Thyroid gland (tissue), 4 donors: ENCODE measurements around the gene POC1B. TPM values are rescaled to one million over a fixed set of nuclear protein-coding genes. Genes with fewer than 3 reads are reported as not detected.

Experiments
- DNase-seq, 2 donors: peaks; one replicate each; pipeline ENCODE4 v3.0.0-alpha.2; 2019
- H3K27ac ChIP-seq, 3 donors: fragments of 200-600 bp; sonication (generic); 1 replicate in 2 of 3; 2 replicates in 1 of 3; pipeline ENCODE4 v1.5.1; 2016 to 2019; ENCODE audit warnings: mild to moderate bottlenecking in 1 of 3, moderate library complexity in 1 of 3
- H3K27me3 ChIP-seq: fragments of 200-600 bp; sonication (generic); one replicate; pipeline ENCODE4 v1.5.1; 2019
- H3K36me3 ChIP-seq, 2 donors: fragments of 200-600 bp; sonication (generic); one replicate each; pipeline ENCODE4 v1.5.1; 2016 to 2019
- H3K4me1 ChIP-seq, 2 donors: fragments of 200-600 bp; sonication (generic); one replicate each; pipeline ENCODE4 v1.5.1; 2017 to 2019
- H3K4me3 ChIP-seq, 3 donors: fragments of 200-600 bp; sonication (generic); replicated peaks in 1 of 3; 1 replicate in 2 of 3; 2 replicates in 1 of 3; pipeline ENCODE4 v1.5.1; 2016; ENCODE audit warnings: mild to moderate bottlenecking in 1 of 3
- H3K9me3 ChIP-seq: fragments of 200-600 bp; sonication (generic); one replicate; pipeline ENCODE4 v1.5.1; 2017
- CTCF ChIP-seq, 6 experiments: fragments of 200-600 bp in 3 of 6; fragments of 450-650 bp in 3 of 6; sonication (generic) in 3 of 6; IDR thresholded peaks; one replicate each; pipeline ENCODE4 v1.5.1; 2016 to 2019; ENCODE audit warnings: antibody characterized with exemption in 6 of 6, mild to moderate bottlenecking in 2 of 6, inconsistent platforms in 1 of 6, moderate library complexity in 1 of 6
- POLR2A ChIP-seq, 2 donors: fragments of 450-650 bp; IDR thresholded peaks; one replicate each; pipeline ENCODE4 v1.6.1; 2017; ENCODE audit warnings: antibody characterized with exemption in 2 of 2, mild to moderate bottlenecking in 2 of 2, moderate library complexity in 1 of 2
- WGBS, 2 donors: methylation state at CpG; one replicate each; pipeline ENCODE4 v1.1.5; 2017; 5-methylcytosine and 5-hydroxymethylcytosine counted together
- intact Hi-C: fragments of 100-400 bp; cut with DNase I; formaldehyde crosslinking; loops from one replicate; pipeline ENCODE4 v1.15.1; 2023
- total RNA-seq, 4 donors: library from RNA; depleted of rRNA; stranded (reverse); fragments of >200 nt; gene quantifications; one replicate each; pipeline ENCODE4 v1.2.3, GENCODE V29; 2016

Gene POC1B
- total RNA-seq, 4 donors from 2014 or later, result 21.2 to 38.3 (median 27.2) TPM

DNA sequence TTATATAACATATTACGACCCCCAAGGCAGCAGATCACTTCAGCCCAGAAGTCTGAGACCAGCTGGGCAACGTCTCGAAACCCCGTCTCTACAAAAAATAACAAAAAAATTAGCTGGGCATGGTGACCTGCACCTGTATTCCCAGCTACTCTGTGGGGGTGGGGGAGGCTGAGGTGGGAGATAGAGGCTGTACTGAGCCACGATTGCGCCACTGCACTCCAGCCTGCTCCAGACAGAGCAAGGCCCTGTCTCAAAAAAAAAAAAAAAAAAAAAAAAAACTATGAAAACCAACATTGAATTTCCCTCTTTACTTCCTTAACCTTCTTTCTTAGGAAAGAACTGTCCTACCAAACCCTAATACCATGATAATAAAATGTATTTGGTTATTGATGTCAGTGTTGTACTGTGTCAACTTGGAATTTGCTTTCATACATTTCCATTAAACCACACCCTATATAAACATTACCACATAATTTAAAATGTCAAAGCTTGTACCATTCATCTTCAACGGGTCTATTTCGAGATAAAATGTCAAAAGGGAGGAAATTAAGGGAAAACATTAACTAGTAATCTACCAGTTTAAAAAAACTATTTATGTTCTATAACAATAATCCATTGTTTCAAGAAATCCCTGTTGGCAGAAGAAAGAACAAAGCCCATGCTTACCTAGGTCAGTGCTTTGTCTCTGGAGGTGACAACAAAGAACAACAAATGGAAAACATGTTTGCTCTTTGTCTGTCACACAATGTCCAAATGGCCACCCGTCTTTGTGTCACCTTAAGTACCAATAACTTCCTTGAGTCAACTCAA is 18.6 kb downstream of the POC1B start:
- TF ChIP-seq POLR2A (IDR thresholded peaks at IDR 0.05) (no peak), CTCF (IDR thresholded peaks at IDR 0.05) (no peak)
- 78 to 81% methylated on average over 9 of the region's 9 CpGs for WGBS, 2 donors
- no peaks in the 10 kb centered on the region for H3K9me3 ChIP-seq
- DNase-seq, result no peak
- H3K36me3 ChIP-seq, result no peaks in the 10 kb centered on the region
- H3K27me3 ChIP-seq, result no peaks in the 10 kb centered on the region
- H3K4me1 ChIP-seq, result no peaks in the 10 kb centered on the region
- intact Hi-C loops, result no loop called here
- no peak overlapping the region for H3K4me3 ChIP-seq
- no peak overlapping the region for H3K27ac ChIP-seq

- TF ChIP-seq CTCF (IDR thresholded peaks at IDR 0.05) (no peak), POLR2A (IDR thresholded peaks at IDR 0.05) (no peak)
- Histone ChIP-seq H3K27ac (no peak overlapping the region), H3K27me3 (no peaks in the 10 kb centered on the region), H3K9me3 (no peaks in the 10 kb centered on the region), H3K4me1 (no peaks in the 10 kb centered on the region), H3K4me3 (no peak overlapping the region), H3K36me3 (no peaks in the 10 kb centered on the region)
- intact Hi-C loops, result no loop called here
- no peak for DNase-seq
- 57 to 59% methylated on average over 1 of the region's 1 CpG for WGBS, 2 donors
Measured at GRCh38 chr12:89506050-89506449, 19.8 kb downstream of the POC1B start.

DNA sequence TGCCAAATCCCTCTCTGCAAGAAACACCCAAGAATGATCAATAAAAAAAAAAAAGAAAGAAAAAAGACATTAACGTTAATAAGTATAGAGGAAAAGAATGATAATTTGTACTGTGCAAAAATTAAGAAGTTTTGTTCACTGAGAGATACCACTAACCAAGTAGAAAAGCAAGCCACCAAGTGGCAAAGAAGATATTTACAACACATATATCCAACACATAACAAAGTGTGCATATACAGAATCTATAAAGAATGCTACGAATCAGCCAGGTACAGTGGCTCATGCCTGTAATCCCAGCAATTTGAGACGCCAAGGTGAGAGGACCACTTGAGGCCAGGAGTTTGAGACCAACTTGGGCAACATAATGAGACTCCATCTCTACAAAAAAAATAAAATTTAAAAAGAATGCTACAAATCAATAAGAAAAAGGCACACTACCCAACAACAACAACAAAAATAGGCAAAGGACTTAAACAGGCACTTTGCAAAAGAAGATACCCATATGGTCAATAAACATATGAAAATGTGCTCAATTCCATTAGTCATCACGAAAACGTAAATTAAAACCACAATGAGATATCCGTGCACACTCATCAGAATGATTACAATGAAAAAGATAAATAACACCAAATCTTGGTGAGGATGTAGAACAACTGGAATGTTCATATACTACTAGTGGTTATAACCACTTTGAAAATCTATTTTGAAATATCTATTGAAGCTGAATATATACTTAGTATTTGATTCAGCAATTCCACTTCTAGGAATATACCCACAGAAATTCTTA is 21.1 kb downstream of the POC1B start:
- H3K9me3 ChIP-seq, result no peaks in the 10 kb centered on the region
- intact Hi-C loops, result no loop called here
- no peak for DNase-seq
- no peak overlapping the region for H3K27ac ChIP-seq
- H3K27me3 ChIP-seq, result no peaks in the 10 kb centered on the region
- H3K4me3 ChIP-seq, result no peak overlapping the region
- H3K36me3 ChIP-seq, result no peaks in the 10 kb centered on the region
- no peaks in the 10 kb centered on the region for H3K4me1 ChIP-seq
- no peak for TF ChIP-seq POLR2A (IDR thresholded peaks at IDR 0.05)
- TF ChIP-seq CTCF (IDR thresholded peaks at IDR 0.05), result no peak
- WGBS, 2 donors, result 89 to 90% methylated on average over 6 of the region's 6 CpGs

DNA sequence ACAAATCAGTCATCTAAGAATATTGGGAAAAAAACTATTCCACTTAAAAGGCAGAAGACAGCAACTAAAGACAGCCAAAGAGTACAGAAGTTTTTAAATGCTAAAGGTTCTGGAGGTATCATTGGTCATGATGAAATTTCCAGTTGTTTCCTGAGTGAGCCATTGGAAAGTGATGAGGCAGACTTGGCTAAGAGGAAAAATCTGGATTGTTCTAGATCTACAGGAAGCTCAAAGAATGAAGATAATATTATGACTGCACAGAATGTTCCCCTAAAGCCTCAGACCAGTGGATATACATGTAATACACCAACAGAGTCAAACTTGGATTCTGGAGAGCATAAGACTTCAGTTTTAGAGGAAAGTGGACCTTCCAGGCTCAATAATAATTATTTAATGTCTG is 24.1 kb downstream of the POC1B start:
- DNase-seq, result no peak
- H3K4me3 ChIP-seq, result no peak overlapping the region
- no peak overlapping the region for H3K27ac ChIP-seq
- no peaks in the 10 kb centered on the region for H3K4me1 ChIP-seq
- TF ChIP-seq POLR2A (IDR thresholded peaks at IDR 0.05), result no peak
- TF ChIP-seq CTCF (IDR thresholded peaks at IDR 0.05), result no peak
- no peaks in the 10 kb centered on the region for H3K9me3 ChIP-seq
- no peaks in the 10 kb centered on the region for H3K27me3 ChIP-seq
- intact Hi-C loops, result no loop called here
- peaks cover 0 to under 1% of the 10 kb centered on the region in 2 donors for H3K36me3 ChIP-seq

- 93 to 96% methylated on average over 19 of the region's 19 CpGs for WGBS, 2 donors
- no peaks in the 10 kb centered on the region for H3K27me3 ChIP-seq
- intact Hi-C loops, result no loop called here
Measured at GRCh38 chr12:89499857-89500256, 26.0 kb downstream of the POC1B start.

More at GRCh38 chr12:89499857-89500256, 26.0 kb downstream of the POC1B start:
- Histone ChIP-seq H3K27ac (no peak overlapping the region), H3K36me3 (peaks cover 0 to 4% of the 10 kb centered on the region in 2 donors), H3K9me3 (no peaks in the 10 kb centered on the region), H3K4me3 (no peak overlapping the region), H3K4me1 (no peaks in the 10 kb centered on the region)
- TF ChIP-seq CTCF (IDR thresholded peaks at IDR 0.05) (no peak), POLR2A (IDR thresholded peaks at IDR 0.05) (no peak)
- no peak for DNase-seq
